ENCODE results near the gene SMYD3.

GRCh38 chr1:245710961-245711903, 795.8 kb downstream of the SMYD3 start:
- TF ChIP-seq POLR2A (conservative IDR thresholded peaks at IDR 0.05), result no peak
- TF ChIP-seq, protein P1, sequence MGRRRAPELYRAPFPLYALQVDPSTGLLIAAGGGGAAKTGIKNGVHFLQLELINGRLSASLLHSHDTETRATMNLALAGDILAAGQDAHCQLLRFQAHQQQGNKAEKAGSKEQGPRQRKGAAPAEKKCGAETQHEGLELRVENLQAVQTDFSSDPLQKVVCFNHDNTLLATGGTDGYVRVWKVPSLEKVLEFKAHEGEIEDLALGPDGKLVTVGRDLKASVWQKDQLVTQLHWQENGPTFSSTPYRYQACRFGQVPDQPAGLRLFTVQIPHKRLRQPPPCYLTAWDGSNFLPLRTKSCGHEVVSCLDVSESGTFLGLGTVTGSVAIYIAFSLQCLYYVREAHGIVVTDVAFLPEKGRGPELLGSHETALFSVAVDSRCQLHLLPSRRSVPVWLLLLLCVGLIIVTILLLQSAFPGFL (CRISPR knock-in tag; IDR thresholded peaks at IDR 0.05), result no peak
- TF ChIP-seq TEAD4 (IDR thresholded peaks at IDR 0.05; ENCODE audit: low read length), result no peak
- no peak for TF ChIP-seq TEAD4 (CRISPR knock-in tag; IDR thresholded peaks at IDR 0.05; ENCODE audit: borderline replicate concordance)
- TF ChIP-seq KDM1A (IDR thresholded peaks at IDR 0.05), result no peak
- TF ChIP-seq, protein P2, sequence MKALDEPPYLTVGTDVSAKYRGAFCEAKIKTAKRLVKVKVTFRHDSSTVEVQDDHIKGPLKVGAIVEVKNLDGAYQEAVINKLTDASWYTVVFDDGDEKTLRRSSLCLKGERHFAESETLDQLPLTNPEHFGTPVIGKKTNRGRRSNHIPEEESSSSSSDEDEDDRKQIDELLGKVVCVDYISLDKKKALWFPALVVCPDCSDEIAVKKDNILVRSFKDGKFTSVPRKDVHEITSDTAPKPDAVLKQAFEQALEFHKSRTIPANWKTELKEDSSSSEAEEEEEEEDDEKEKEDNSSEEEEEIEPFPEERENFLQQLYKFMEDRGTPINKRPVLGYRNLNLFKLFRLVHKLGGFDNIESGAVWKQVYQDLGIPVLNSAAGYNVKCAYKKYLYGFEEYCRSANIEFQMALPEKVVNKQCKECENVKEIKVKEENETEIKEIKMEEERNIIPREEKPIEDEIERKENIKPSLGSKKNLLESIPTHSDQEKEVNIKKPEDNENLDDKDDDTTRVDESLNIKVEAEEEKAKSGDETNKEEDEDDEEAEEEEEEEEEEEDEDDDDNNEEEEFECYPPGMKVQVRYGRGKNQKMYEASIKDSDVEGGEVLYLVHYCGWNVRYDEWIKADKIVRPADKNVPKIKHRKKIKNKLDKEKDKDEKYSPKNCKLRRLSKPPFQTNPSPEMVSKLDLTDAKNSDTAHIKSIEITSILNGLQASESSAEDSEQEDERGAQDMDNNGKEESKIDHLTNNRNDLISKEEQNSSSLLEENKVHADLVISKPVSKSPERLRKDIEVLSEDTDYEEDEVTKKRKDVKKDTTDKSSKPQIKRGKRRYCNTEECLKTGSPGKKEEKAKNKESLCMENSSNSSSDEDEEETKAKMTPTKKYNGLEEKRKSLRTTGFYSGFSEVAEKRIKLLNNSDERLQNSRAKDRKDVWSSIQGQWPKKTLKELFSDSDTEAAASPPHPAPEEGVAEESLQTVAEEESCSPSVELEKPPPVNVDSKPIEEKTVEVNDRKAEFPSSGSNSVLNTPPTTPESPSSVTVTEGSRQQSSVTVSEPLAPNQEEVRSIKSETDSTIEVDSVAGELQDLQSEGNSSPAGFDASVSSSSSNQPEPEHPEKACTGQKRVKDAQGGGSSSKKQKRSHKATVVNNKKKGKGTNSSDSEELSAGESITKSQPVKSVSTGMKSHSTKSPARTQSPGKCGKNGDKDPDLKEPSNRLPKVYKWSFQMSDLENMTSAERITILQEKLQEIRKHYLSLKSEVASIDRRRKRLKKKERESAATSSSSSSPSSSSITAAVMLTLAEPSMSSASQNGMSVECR (CRISPR knock-in tag; IDR thresholded peaks at IDR 0.05), result no peak
- TF ChIP-seq FOXP4 (CRISPR knock-in tag; IDR thresholded peaks at IDR 0.05; ENCODE audit: borderline replicate concordance), result no peak
- TF ChIP-seq, protein P3, sequence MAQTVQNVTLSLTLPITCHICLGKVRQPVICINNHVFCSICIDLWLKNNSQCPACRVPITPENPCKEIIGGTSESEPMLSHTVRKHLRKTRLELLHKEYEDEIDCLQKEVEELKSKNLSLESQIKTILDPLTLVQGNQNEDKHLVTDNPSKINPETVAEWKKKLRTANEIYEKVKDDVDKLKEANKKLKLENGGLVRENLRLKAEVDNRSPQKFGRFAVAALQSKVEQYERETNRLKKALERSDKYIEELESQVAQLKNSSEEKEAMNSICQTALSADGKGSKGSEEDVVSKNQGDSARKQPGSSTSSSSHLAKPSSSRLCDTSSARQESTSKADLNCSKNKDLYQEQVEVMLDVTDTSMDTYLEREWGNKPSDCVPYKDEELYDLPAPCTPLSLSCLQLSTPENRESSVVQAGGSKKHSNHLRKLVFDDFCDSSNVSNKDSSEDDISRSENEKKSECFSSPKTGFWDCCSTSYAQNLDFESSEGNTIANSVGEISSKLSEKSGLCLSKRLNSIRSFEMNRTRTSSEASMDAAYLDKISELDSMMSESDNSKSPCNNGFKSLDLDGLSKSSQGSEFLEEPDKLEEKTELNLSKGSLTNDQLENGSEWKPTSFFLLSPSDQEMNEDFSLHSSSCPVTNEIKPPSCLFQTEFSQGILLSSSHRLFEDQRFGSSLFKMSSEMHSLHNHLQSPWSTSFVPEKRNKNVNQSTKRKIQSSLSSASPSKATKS (CRISPR knock-in tag; IDR thresholded peaks at IDR 0.05), result no peak
- TF ChIP-seq ZNF77 (CRISPR knock-in tag; IDR thresholded peaks at IDR 0.05), result no peak
- TF ChIP-seq, protein P4, sequence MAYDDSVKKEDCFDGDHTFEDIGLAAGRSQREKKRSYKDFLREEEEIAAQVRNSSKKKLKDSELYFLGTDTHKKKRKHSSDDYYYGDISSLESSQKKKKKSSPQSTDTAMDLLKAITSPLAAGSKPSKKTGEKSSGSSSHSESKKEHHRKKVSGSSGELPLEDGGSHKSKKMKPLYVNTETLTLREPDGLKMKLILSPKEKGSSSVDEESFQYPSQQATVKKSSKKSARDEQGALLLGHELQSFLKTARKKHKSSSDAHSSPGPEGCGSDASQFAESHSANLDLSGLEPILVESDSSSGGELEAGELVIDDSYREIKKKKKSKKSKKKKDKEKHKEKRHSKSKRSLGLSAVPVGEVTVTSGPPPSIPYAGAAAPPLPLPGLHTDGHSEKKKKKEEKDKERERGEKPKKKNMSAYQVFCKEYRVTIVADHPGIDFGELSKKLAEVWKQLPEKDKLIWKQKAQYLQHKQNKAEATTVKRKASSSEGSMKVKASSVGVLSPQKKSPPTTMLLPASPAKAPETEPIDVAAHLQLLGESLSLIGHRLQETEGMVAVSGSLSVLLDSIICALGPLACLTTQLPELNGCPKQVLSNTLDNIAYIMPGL (CRISPR knock-in tag; IDR thresholded peaks at IDR 0.05), result no peak
- no peak for TF ChIP-seq HNRNPLL (IDR thresholded peaks at IDR 0.05; ENCODE audit: low read depth, low read length, poor library complexity, severe bottlenecking)
- no peak for TF ChIP-seq KDM5B (IDR thresholded peaks at IDR 0.05; ENCODE audit: insufficient replicate concordance, low read depth, low read length)
- no peak for TF ChIP-seq MED1 (CRISPR knock-in tag; IDR thresholded peaks at IDR 0.05; ENCODE audit: borderline replicate concordance)
- TF ChIP-seq ZKSCAN1 (IDR thresholded peaks at IDR 0.05; ENCODE audit: low read depth, low read length), result no peak
- TF ChIP-seq, protein P5, sequence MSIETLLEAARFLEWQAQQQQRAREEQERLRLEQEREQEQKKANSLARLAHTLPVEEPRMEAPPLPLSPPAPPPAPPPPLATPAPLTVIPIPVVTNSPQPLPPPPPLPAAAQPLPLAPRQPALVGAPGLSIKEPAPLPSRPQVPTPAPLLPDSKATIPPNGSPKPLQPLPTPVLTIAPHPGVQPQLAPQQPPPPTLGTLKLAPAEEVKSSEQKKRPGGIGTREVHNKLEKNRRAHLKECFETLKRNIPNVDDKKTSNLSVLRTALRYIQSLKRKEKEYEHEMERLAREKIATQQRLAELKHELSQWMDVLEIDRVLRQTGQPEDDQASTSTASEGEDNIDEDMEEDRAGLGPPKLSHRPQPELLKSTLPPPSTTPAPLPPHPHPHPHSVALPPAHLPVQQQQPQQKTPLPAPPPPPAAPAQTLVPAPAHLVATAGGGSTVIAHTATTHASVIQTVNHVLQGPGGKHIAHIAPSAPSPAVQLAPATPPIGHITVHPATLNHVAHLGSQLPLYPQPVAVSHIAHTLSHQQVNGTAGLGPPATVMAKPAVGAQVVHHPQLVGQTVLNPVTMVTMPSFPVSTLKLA (conservative IDR thresholded peaks at IDR 0.05), result no peak

Data from K562 (cell line).